Myocyte (in vitro differentiated cells): ENCODE results near the gene TUBB4B. TPM values are rescaled to one million over a fixed set of nuclear protein-coding genes. Genes with fewer than 3 reads are reported as not detected.

Source experiments
- DNase-seq: peaks from one replicate; pipeline ENCODE4 v3.0.0-alpha.2; 2012; ENCODE audit warnings: low read depth
- total RNA-seq: library from RNA; depleted of rRNA; stranded (reverse); fragments of >200 nt; gene quantifications from 2 replicates; pipeline ENCODE4 v1.2.3, GENCODE V29; 2014

Gene TUBB4B
- total RNA-seq, 1 donor from 2014 or later = 249 TPM

GRCh38 chr9:137212520-137212919, 28.6 kb upstream of the TUBB4B start:
- DNase-seq = no peak

- no peak for DNase-seq
These were observed 27.7 kb upstream of the TUBB4B start for GRCh38 chr9:137213160-137214060.

- no peak for DNase-seq
These were observed 26.5 kb upstream of the TUBB4B start for GRCh38 chr9:137214620-137215019.

GRCh38 chr9:137215196-137215986, 25.7 kb upstream of the TUBB4B start:
- DNase-seq = no peak

- no peak for DNase-seq
These were observed 24.7 kb upstream of the TUBB4B start for GRCh38 chr9:137216188-137216965.

GRCh38 chr9:137217276-137218211, 23.5 kb upstream of the TUBB4B start:
- no peak for DNase-seq

GRCh38 chr9:137218212-137218753, 22.8 kb upstream of the TUBB4B start:
- no peak for DNase-seq

- DNase-seq = no peak
These were observed 22.3 kb upstream of the TUBB4B start for GRCh38 chr9:137218754-137219271.

- DNase-seq = no peak
These were observed 21.2 kb upstream of the TUBB4B start for GRCh38 chr9:137219757-137220316.

GRCh38 chr9:137220317-137221094, 20.6 kb upstream of the TUBB4B start:
- no peak for DNase-seq

- DNase-seq = no peak
These were observed 20.0 kb upstream of the TUBB4B start for GRCh38 chr9:137221095-137221505.

- no peak for DNase-seq
These were observed 19.5 kb upstream of the TUBB4B start for GRCh38 chr9:137221506-137222111.

- peak; percentile 7 for DNase-seq
These were observed 18.7 kb upstream of the TUBB4B start, which contains the start of gene RNF208 for GRCh38 chr9:137222190-137223077. RNF208 (minus strand) TSS chr9:137222240; CDS start chr9:137221212, 1,028 bp downstream.

GRCh38 chr9:137223078-137223970, 17.8 kb upstream of the TUBB4B start:
- peak; percentile 98 for DNase-seq

GRCh38 chr9:137224830-137225694, 16.0 kb upstream of the TUBB4B start, which contains the start of gene CYSRT1:
CYSRT1 (plus strand) TSS chr9:137225174; CDS start chr9:137225622, 448 bp downstream.
- DNase-seq = peak; percentile 46
